Measurements from ENCODE around the gene ZNF710.

Gene ZNF710

DNA sequence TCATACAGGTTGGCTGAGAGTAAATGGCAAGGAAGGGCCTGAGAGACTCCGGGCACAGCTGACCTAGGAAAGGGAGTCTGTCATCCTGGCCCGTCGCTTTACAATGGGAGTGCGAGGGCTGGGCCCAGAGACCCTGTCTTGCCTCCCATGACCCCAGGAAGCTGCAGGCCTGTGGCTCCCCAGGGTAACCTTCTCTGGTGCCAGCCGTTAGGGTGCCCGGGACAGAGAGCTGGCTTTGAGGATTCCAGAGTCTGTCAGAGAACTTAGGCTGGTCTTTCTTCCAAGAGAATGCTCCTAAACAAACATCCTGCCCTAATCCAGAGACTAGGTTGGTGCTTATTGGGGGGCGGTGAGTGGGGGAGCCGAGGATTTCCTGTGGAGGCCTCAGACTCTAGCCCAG is 18.5 kb downstream of the ZNF710 start:
- DNase-seq, result no peak

GRCh38 chr15:90020021-90020735 is 19.1 kb downstream of the ZNF710 start:
- DNase-seq, result no peak

DNA sequence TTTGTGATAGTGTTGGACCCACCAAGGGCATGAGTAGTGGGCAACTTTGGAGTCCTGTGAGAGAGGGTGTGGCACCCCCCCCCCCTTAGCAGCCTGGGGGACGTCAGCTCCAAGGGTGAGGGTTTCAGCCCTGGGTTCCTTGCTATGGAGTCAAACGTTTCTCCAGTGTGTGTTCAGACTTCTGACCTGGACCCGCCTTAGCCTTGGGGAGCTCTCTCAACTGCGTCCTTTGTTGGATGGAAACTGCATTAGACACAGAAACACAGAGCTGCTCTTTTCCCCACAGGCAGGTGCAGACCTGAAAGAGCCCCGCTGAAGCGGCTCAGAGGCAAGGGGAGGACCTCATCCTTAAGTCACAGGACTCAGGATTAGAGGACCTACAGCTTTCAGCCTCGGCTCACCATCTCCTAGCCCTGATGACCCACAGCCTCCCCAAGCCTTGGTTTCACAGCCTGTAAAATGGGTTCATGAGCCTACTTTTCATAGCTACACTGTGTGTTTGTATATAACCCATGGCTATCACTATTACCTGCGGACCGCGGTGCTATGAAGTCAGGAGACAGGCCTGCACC is 19.9 kb downstream of the ZNF710 start:
- DNase-seq, result no peak

GRCh38 chr15:90022345-90022744 is 21.2 kb downstream of the ZNF710 start:
- DNase-seq, result no peak

DNA sequence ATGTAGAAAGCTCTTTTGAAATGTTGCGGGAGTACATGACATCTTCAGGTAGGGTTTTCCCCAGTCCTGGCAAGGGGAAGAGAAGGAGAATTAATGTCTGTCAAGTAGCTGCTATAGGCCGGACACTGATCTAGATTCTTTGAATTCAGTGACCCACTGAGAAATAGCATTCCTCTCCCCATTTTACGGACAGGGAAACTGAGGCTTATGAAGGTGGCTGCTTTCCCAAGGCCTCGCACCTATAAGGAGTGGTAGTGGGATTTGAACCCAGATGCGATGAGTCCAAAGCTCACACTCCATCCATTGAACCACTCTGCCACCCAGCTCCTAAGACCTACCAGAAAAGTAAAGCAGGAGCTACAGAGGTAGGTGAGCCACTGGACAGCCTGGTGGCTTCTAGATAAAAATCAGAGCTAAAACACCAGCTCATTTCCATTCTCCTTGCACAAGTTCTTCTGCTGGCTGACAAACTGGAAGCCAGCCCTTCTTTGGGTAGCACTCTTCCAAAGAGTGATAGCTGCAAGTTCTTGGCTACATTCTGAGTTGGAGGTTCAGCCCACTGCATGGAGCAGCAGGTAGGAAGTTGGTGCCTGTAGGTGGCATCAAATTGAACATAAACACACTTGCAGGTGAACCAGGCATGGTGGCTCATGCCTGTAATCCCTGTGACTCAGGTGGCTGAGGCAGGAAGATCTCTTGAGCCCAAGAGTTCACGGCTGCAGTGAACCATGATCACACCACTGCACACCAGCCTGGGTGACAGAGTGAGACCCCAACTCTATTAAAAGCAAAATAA is 22.0 kb downstream of the ZNF710 start:
- no peak for DNase-seq

- DNase-seq, result no peak
These were observed 23.3 kb downstream of the ZNF710 start for GRCh38 chr15:90024406-90024805.

GRCh38 chr15:90025489-90026033 is 24.4 kb downstream of the ZNF710 start:
- no peak for DNase-seq

- no peak for DNase-seq
These were observed 27.3 kb downstream of the ZNF710 start for GRCh38 chr15:90028376-90028944.

DNA sequence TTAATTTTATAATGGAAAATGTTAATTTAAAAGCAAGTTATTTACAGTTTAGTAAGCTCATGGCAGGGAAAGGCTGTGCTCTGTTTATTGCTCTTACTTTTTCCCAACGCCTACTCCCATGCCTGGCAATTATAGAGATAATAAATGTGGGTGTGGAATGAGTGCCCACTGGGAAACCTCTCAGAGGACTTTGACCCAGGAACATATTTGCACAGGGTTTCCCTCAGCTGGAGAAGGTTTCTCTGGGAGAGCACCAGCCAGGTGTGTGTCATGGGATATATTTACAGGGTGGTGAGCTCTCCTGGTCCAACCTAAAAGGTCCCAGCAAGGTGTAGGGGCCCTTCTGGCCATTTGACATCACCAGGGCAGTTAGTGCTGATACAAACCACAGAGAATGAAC is 27.9 kb downstream of the ZNF710 start:
- no peak for DNase-seq

- DNase-seq, result no peak
These were observed 29.3 kb downstream of the ZNF710 start for GRCh38 chr15:90030376-90030775.

DNA sequence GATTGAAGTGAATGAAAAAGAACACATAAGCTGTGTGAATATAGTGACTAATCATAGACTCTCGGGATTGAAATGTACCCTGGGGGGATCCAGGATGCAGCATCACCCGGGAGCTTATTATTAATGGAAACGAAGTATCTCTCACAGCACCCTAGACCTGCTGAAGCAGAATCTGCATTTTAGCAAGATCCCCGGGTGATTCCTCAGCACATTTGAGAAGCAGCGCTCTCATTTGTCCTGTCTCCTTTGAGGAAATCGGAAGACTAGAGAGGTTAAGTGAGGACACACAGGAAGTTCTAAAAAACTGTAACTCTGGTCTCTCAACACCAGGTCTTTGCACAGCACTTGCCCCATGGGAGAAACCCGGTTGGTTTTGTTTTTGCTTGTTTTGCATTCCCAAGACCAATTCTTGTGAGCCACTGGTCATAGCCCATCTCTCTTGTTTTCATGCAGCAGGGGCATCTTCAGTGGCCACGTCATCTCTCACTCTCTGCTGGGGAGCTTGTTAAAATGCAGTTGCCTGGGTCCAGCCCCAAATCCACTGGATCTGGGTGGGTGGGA is 30.2 kb downstream of the ZNF710 start:
- DNase-seq, result no peak

GRCh38 chr15:90033006-90033405 is 31.9 kb downstream of the ZNF710 start:
- DNase-seq, result no peak

GRCh38 chr15:90033448-90033847 is 32.3 kb downstream of the ZNF710 start:
- DNase-seq, result no peak

GRCh38 chr15:90035095-90035839 is 34.1 kb downstream of the ZNF710 start:
- DNase-seq, result no peak

DNA sequence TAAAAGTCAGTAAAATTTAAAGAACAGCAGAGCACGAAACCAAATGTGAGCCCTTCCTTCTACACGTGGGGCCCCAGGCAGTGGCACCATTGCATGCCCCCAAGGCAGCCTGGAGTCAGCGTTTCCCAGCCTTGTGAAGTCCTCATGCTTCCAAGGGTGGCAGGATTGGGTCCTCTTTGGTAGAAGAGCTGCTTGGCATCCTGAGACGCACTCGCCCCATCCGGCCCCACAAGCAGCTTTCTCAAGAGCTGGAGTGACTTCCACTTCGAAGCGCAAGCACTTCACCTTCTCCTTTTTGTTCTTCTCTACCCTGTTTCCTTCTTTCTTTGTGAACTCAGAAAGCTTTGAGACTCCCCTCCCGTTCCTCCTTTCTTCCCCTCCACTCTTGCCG is 34.7 kb downstream of the ZNF710 start:
- DNase-seq, result no peak

- no peak for DNase-seq
These were observed 35.2 kb downstream of the ZNF710 start for GRCh38 chr15:90036343-90036742.

DNA sequence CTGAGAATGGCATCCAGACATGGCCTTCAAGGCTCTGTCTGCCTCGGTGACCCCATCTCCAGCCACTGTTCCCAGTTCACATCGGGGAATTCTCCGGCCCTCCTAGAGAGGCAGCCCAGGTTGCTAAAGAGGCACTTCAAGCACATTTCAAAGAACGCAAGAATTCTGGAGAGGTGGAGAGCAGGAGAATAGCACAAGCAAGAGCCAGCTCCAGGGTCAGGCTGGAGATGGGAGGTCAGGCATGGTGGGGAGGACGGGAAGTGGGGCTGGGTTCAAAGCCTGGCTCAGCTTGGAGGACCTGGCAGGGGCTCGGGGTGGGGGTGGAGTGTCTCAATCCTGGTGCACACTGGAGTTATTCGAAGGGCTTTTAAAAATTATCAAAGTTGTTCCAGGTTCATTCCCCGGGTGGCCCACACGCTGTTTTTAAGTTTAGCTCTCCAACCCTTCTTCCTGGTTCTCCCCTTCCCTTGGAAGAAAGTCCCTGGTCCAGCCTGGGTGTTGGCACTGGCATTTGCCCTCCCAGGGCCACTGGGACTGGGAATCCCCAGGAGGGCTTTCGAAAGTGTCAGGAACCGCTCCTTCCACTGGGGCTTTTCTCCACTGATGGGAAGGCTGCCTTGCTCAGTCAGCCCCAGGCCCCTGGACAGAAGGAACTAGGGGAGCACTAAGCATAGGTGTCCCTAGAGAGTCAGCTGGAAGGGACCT is 35.8 kb downstream of the ZNF710 start:
- no peak for DNase-seq

DNA sequence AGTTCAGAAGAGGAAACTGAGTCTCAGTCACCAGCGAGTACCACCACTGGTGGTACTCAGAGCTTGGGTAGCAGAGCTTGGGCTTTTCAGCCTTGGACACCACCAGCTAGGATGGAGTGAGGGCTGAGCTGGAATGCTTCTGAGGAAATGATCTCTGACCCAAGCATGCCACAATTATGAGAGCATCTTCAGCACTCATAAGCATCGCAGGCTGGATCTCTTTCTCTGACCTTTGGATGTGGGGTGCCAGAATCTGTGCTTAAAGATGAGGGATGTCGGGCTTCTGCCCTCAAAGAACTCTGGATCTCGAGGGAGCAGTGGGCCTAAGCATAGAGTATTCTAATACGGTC is 36.4 kb downstream of the ZNF710 start:
- DNase-seq, result no peak

GRCh38 chr15:90037961-90038631 is 37.0 kb downstream of the ZNF710 start:
- DNase-seq, result peak; percentile 56

DNA sequence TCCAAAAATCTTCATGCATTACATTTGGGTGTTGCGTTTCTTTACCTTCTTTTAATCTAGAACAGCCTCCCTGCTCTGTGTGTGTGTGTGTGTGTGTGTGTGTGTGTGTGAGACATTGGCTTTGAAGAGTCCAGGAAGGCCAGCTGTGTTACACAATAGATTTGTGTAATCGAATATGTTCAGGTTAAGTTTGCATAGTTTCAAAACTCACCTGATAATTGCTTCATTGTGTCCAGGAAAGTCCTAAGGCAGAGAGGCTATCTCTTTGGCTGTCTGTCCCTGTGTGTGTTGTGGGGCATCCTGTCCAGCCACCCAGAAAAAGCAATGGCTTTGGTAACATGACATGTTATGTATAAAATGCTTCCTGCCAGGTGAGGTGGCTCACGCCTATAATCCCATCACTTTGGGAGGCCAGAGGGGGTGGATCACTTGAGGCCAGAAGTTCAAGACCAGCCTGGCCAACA is 37.5 kb downstream of the ZNF710 start:
- no peak for DNase-seq

DNA sequence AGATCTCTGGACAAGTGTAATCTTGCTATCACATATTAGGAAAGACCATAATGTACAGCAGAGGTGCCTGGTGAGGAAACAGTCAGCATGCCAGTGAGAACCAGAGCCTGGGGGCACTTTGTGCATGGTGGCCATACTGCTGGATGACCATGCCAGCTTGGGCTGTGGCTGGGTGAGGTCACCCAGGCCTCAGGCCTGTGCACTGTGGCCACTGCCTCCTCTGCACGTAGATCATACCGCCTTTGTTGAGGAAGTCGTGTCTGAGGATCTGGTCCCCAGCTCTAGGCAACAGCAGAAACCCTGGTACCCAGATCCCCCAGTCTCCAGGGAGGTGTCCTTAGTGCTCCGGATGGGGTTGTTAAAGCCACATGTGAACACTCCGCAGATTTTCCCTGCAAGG is 38.9 kb downstream of the ZNF710 start:
- no peak for DNase-seq
